Uterus (tissue), 4 donors: Measurements from ENCODE around the gene VPS50. TPM values are rescaled to one million over a fixed set of nuclear protein-coding genes. Genes with fewer than 3 reads are reported as not detected.

Experiments
- DNase-seq, 2 donors: peaks; one replicate each; pipeline ENCODE4 v3.0.0-alpha.2; 2019 to 2020
- H3K27ac ChIP-seq, 2 donors: fragments of 200-600 bp; sonication (generic); 1 replicate in 1 of 2; 2 replicates in 1 of 2; pipeline ENCODE4 v1.5.1; 2016 to 2018
- H3K27me3 ChIP-seq, 2 donors: fragments of 200-600 bp; sonication (generic); one replicate each; pipeline ENCODE4 v1.5.1; 2018 to 2019; ENCODE audit warnings: control low read depth in 1 of 2
- H3K36me3 ChIP-seq, 2 donors: fragments of 200-600 bp; sonication (generic); one replicate each; pipeline ENCODE4 v1.5.1; 2019; ENCODE audit warnings: control low read depth in 1 of 2
- H3K4me1 ChIP-seq, 2 donors: fragments of 200-600 bp; sonication (generic); one replicate each; pipeline ENCODE4 v1.5.1; 2018 to 2019; ENCODE audit warnings: control low read depth in 1 of 2
- H3K4me3 ChIP-seq, 2 donors: fragments of 200-600 bp; sonication (generic); 1 replicate in 1 of 2; 2 replicates in 1 of 2; pipeline ENCODE4 v1.5.1; 2018 to 2019; ENCODE audit warnings: mild to moderate bottlenecking in 1 of 2
- H3K9me3 ChIP-seq, 2 donors: fragments of 200-600 bp; sonication (generic); one replicate each; pipeline ENCODE4 v1.5.1; 2019; ENCODE audit warnings: control low read depth in 1 of 2
- CTCF ChIP-seq, 4 experiments: fragments of 200-600 bp in 2 of 4; fragments of 450-650 bp in 2 of 4; sonication (generic) in 2 of 4; IDR thresholded peaks; one replicate each; pipeline ENCODE4 v1.5.1; 2016 to 2019; ENCODE audit warnings: antibody characterized with exemption in 4 of 4, mild to moderate bottlenecking in 2 of 4, moderate library complexity in 1 of 4
- POLR2A ChIP-seq, 2 donors: fragments of 450-650 bp; IDR thresholded peaks; one replicate each; pipeline ENCODE4 v1.6.1; 2016; ENCODE audit warnings: antibody characterized with exemption in 2 of 2, mild to moderate bottlenecking in 1 of 2, moderate library complexity in 1 of 2
- intact Hi-C: fragments of 100-400 bp; cut with DNase I; formaldehyde crosslinking; loops from one replicate; pipeline ENCODE4 v1.15.1; 2023; ENCODE audit warnings: low total_unique reads
- total RNA-seq, 4 donors: library from RNA; depleted of rRNA in 3 of 4; stranded (reverse); fragments of >200 nt in 3 of 4; gene quantifications; one replicate each; pipeline versions ENCODE4 v1.1.0 to v1.2.4, GENCODE V29; 2014 to 2023
- donor health status: DM: yes; HTN: yes; CAD: no.

Gene VPS50
- total RNA-seq, 4 donors from 2014 or later: 8.5 to 201 (median 64.6) TPM

GRCh38 chr7:93284908-93285307 lies 52.7 kb downstream of the VPS50 start:
- H3K4me1 ChIP-seq: no peaks in the 10 kb centered on the region
- no peak overlapping the region for H3K4me3 ChIP-seq
- intact Hi-C loops: no loop called here
- H3K36me3 ChIP-seq: no peaks in the 10 kb centered on the region
- no peak for DNase-seq
- no peaks in the 10 kb centered on the region for H3K27me3 ChIP-seq
- no peak overlapping the region for H3K27ac ChIP-seq
- H3K9me3 ChIP-seq: no peaks in the 10 kb centered on the region
- no peak for TF ChIP-seq CTCF (IDR thresholded peaks at IDR 0.05)
- no peak for TF ChIP-seq POLR2A (IDR thresholded peaks at IDR 0.05)

DNA sequence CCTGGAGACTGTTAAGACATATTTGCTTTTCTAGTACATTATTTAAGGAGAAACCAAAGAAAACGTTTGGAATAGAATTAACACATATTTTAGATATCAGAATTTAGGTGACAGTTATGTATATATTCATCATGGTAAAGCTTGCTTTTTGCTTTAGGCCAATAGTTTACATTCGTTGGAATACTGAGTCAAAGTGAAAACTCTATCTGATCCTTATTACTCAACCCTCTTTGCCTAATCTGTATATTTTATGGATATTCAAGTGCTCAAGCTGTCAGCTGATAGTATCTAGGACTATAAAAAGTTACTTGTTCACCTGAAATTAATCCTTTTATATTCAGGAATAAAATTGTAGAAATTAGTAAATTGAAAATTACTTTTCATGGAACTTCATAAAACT lies 61.1 kb downstream of the VPS50 start:
- H3K27ac ChIP-seq: no peak overlapping the region
- no peak for DNase-seq
- no peaks in the 10 kb centered on the region for H3K9me3 ChIP-seq
- H3K36me3 ChIP-seq: no peaks in the 10 kb centered on the region
- H3K4me3 ChIP-seq: no peak overlapping the region
- H3K4me1 ChIP-seq: no peaks in the 10 kb centered on the region
- intact Hi-C loops: no loop called here
- H3K27me3 ChIP-seq: no peaks in the 10 kb centered on the region
- no peak for TF ChIP-seq CTCF (IDR thresholded peaks at IDR 0.05)
- TF ChIP-seq POLR2A (IDR thresholded peaks at IDR 0.05): no peak

DNA sequence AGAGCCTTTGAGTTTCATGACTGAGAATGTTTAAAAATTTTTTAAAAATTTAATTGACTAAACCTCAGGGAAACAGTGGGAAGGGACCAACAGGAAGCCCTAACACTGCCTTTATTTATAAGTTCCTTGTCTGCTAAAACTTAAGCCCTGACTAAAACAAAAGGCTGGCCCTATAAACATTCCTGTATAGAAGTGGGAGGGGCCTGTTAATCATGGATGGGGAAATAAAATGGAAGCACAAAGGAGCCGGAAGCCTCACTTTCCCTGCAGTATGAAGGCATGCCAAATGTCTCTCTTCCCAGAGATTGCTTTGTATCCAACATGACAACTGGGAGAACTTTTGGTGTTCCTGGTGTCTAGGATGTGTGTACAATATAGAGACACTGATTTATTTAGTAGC lies 66.0 kb downstream of the VPS50 start:
- Histone ChIP-seq H3K4me1 (no peaks in the 10 kb centered on the region), H3K9me3 (no peaks in the 10 kb centered on the region), H3K36me3 (no peaks in the 10 kb centered on the region), H3K27ac (no peak overlapping the region), H3K27me3 (no peaks in the 10 kb centered on the region), H3K4me3 (no peak overlapping the region)
- no peak for DNase-seq
- TF ChIP-seq CTCF (IDR thresholded peaks at IDR 0.05) (no peak), POLR2A (IDR thresholded peaks at IDR 0.05) (no peak)
- intact Hi-C loops: no loop called here

DNA sequence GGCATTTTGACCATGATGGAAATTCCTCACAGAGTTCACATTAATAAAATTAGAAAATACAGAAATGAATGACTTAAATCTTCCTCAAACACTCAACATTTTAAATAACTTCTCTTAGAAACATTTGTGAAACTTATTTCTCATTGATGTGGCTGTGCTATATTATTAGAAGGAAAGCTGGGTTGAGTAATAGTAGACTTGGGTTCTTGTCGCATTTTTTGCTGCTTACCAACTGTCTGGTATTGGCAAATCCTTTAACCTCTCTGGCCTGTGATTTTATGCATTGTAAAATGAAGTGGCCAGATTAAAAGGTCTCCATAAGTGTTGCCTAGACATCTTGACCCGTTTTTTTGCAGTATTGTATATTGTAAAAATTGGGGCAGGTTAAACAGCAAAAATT lies 66.5 kb downstream of the VPS50 start:
- no peak for TF ChIP-seq CTCF (IDR thresholded peaks at IDR 0.05)
- no peak for TF ChIP-seq POLR2A (IDR thresholded peaks at IDR 0.05)
- Histone ChIP-seq H3K4me1 (no peaks in the 10 kb centered on the region), H3K27ac (no peak overlapping the region), H3K36me3 (no peaks in the 10 kb centered on the region), H3K4me3 (no peak overlapping the region), H3K9me3 (no peaks in the 10 kb centered on the region), H3K27me3 (no peaks in the 10 kb centered on the region)
- no peak for DNase-seq
- intact Hi-C loops: no loop called here

- Histone ChIP-seq H3K9me3 (no peaks in the 10 kb centered on the region), H3K27me3 (no peaks in the 10 kb centered on the region), H3K27ac (no peak overlapping the region), H3K4me1 (no peaks in the 10 kb centered on the region), H3K4me3 (no peak overlapping the region), H3K36me3 (no peaks in the 10 kb centered on the region)
- no peak for TF ChIP-seq POLR2A (IDR thresholded peaks at IDR 0.05)
- TF ChIP-seq CTCF (IDR thresholded peaks at IDR 0.05): no peak
- intact Hi-C loops: no loop called here
- DNase-seq: no peak
Measured at GRCh38 chr7:93301736-93302135, 69.6 kb downstream of the VPS50 start.
